Left lobe of liver (tissue), 2 donors: ENCODE measurements around the gene DIRAS2. TPM values are rescaled to one million over a fixed set of nuclear protein-coding genes. Genes with fewer than 3 reads are reported as not detected.
A peak's percentile ranks its signal among the peaks of the same experiment; 100 is the strongest.
"Not testable (repeated sequence)": the region's sequence is repeated elsewhere in the genome, so short reads cannot be mapped to it uniquely, and the experiment has no call there.

Experiments used
- ATAC-seq: fragments of 200-7000 bp; cut with Tn5 transposase; one replicate; pipeline ENCODE4 v1.9.1; 2020; ENCODE audit warnings: mild to moderate bottlenecking, moderate library complexity
- DNase-seq: peaks from one replicate; pipeline ENCODE4 v3.0.0-alpha.2; 2020; ENCODE audit warnings: low spot score
- total RNA-seq: library from RNA; stranded (reverse); gene quantifications from one replicate; pipeline ENCODE4 v1.2.1, GENCODE V29; 2021
- donor health status: DM: no; HTN: no; CAD: no; lungs with moderate emphysema.
- donor health status: DM: no; HTN: yes; CAD: no.

The DIRAS2 gene
- total RNA-seq: 0.20 TPM

DNA sequence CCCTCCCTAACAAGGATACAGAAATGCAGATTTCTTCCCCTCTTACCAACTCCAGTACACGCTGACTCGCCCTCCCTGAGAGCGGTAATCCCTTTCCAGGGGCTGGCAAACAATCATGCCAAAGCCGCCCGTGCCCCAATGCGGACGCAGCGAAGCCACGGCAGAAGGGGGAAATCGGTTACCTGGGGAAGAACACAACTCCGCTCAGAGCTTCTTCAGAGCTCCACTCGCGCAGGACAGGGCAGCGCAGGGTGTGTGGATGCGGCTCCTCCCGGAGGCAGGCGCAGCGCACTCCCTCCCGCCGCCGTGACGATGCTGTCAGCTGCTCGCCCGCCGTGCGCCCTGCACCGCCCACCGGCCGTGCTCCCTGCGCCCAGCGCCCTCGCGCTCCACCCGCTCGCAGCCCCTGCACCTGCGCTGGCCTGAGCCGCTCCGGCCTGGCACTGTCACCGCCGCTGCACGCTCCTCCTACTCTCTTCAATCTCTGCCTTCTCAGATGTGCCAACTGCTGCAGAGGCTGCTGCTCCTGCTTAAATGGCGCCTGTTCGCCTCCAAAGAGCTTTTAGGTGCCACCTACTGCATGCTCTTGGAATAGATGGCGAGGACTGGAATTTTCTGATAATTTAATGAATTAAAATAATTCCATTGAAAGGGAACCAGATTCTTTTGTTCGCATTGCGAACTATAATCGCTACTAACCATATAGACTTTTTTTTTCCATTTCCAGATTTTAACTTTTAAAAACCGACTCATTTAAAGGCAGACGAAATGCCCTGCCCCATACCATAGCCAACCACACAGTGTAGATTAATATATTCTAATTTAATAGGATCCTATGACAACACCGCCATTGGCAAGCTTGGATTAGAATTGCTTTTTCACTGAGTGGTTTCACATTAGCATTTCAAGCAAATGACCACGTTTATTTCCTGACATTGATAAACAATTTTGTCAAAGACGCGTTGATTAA lies at the start of gene DIRAS2:
DIRAS2 (minus strand) TSS at position 255 of the 970 bp plus-strand sequence. CDS start 28,997 bp downstream, outside the sequence.
- ATAC-seq: peak; percentile 97
- peak; percentile 75 for DNase-seq

GRCh38 chr9:90684736-90685135 lies 42.1 kb upstream of the DIRAS2 start:
- DNase-seq: no peak
- no peak for ATAC-seq

DNA sequence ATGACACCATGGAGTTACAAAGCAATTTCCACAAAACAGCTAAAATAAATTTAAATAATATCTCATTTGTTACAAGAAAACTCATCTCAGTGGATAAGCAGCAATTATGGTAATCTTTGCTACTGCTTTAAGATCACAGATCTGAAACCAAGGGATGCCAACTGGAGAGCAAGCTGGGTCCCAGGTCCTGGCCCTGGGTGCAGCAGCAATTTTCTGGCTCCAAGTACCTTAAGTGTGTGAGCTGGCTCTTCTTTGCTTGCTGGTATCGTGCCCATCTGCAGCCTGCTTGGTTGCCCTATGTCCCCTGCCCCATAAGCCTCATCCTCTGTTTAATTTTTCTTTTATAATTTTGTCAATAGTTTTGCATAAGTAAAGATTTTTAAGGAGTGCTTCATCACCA lies 41.5 kb upstream of the DIRAS2 start:
- DNase-seq (no peak), ATAC-seq (no peak)

- peak; percentile 78 for ATAC-seq
- DNase-seq: no peak
Measured at GRCh38 chr9:90680534-90680933, 37.9 kb upstream of the DIRAS2 start.

GRCh38 chr9:90665072-90665471 lies 22.4 kb upstream of the DIRAS2 start:
- no peak for ATAC-seq

GRCh38 chr9:90659650-90660364 lies 17.2 kb upstream of the DIRAS2 start:
- ATAC-seq: no peak
- no peak for DNase-seq

More at GRCh38 chr9:90665072-90665471, 22.4 kb upstream of the DIRAS2 start:
- no peak for DNase-seq

GRCh38 chr9:90658783-90659182 lies 16.2 kb upstream of the DIRAS2 start:
- DNase-seq (no peak), ATAC-seq (no peak)

- no peak for ATAC-seq
- DNase-seq: no peak
Measured at GRCh38 chr9:90658181-90658580, 15.6 kb upstream of the DIRAS2 start.

DNA sequence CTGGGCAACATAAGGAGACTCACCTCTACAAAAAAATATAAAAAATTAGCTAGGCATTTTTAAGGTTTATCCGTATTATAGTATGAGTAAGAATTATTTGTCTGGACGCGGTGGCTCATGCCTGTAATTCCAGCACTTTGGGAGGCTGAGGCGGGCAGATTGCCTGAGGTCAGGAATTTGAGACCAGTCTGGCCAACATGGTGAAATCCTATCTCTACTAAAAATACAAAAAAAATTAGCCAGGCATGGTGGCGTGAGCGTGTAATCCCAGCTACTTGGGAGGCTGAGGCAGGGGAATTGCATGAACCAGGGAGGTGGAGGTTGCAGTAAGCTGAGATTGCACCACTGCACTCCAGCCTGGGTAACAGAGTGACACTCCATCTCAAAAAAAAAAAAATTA lies 14.3 kb upstream of the DIRAS2 start:
- ATAC-seq: not testable (repeated sequence)

DNA sequence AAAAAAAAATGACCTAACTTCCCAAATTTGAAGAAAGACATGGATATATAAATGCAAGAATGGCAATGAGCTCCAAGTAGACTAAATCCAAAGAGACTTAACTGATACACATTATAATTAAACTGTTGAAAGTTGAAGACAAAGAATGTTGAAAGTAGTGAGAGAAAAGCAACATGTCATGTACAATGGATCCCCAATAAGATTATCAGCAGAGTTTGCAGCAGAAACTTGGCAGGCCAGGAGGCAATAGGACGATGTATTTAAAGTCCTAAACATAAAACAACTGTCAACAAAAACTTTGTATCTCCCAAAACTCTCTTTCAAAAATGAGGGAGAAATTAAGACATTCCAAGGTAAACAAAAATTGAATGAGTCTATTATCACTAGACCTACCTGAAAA lies 8.6 kb upstream of the DIRAS2 start:
- DNase-seq (no peak), ATAC-seq (no peak)

More for the DNA sequence above, 14.3 kb upstream of the DIRAS2 start:
- not testable (repeated sequence) for DNase-seq

- DNase-seq (no peak), ATAC-seq (no peak)
Measured at GRCh38 chr9:90647843-90648242, 5.2 kb upstream of the DIRAS2 start.

DNA sequence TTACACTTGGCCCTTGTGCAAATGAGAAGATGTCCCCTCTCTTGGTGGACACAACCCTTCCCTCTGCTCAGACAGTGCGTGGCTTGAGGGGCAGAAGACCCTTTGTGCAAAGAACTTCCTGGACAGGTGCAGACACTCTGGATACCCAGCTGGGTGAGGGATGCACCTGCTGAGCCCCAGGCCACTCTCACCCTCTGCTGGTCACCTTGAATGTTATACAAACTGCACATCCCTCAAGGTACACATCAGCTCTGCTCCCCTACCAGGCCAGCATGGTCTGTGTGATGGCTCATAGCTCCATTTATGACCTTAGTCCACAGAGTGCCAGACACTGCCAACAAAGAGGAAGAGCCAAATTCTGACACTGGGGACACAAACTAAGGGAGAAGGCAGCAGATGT lies 3.1 kb upstream of the DIRAS2 start:
- DNase-seq: no peak
- ATAC-seq: no peak

- DNase-seq: no peak
- ATAC-seq: no peak
Measured at GRCh38 chr9:90641884-90642487, 638 bp downstream of the DIRAS2 start.

GRCh38 chr9:90641086-90641485 lies 1.5 kb downstream of the DIRAS2 start:
- ATAC-seq (no peak), DNase-seq (no peak)

DNA sequence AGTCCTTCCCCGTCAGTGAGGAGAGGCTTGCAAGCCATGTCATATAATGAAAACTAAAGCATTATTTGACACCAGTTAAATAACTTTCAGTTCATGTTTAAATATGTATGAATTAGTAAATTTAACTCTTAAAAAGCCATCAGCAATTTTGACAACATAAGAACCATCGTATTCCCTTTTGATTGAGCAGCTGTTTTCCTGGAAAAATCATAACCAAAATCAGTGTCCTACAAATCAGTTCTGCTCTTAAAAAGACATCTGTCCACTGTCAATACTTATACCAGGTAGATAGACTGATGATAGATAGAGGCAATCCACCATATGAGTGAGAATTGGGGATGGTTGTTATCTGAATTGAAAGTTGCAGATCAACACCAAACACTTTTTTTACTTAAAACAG lies 2.3 kb downstream of the DIRAS2 start:
- DNase-seq: no peak
- ATAC-seq: no peak

DNA sequence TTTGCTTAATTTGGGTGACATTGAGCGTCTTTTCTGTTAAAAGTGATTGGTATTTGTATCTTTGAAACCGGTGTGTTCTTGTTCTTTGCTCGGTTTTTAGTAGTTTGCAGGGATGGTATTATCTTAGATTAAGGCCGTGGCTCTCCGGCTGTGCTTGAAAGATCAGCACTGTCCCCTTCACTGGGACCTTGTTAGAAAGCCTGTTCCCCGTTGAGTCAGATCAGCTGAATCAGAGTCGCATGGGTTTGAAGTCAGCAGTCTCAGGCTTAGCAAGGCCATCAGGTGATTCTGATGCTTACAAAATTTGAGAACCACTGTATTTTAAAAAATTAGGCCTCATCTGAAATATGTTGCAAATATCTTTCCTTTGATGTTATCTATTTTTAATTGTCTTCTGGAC lies 5.0 kb downstream of the DIRAS2 start:
- ATAC-seq (no peak), DNase-seq (no peak)

DNA sequence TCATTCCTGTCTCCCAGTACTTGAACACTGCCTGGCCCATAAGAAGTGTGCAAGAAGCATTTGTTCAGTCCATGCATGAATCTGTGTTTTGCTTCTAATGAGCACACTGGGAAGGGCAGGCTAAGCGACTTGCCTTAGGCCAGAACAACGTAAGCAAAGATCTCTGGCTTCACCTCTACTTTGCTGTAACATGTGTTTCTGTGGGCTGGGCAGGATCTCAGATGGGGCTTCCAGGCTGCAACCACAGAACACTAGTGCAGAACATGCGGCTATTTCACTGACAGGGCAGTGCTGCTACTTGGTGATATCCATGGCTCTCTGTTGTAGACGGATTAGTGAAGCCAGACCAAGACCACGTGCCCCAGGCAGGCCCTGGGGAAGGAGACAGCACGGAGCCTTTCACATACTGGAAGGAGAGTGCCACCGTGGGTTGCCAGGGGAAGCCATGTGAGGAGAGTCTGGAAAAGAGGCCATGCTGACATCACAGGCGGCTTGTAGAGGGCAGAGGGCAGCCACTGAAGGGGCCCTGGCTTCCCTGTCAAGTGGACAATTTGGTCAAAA lies 9.9 kb downstream of the DIRAS2 start:
- ATAC-seq (no peak), DNase-seq (no peak)

- DNase-seq (no peak), ATAC-seq (no peak)
Measured at GRCh38 chr9:90631964-90632363, 10.7 kb downstream of the DIRAS2 start.

- ATAC-seq (no peak), DNase-seq (no peak)
Measured at GRCh38 chr9:90629991-90630390, 12.6 kb downstream of the DIRAS2 start.

DNA sequence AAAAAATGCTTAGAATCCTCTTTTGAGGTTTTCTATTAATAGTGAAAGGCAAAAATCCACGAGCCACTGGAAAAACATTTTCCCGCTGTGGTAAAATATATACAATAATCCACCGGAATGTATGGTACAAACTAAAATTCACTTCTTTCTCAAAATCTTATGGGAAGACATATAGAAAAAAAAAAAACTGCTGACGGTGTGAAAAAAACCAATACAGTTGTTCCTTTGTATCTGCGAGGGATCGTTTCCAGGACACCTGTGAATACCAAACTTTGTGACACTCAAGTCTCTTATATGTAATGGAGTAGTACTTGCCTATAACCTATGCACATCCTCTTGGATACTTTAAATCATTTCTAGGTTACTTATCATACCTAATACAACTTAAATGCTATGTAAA lies 13.3 kb downstream of the DIRAS2 start:
- ATAC-seq (no peak), DNase-seq (no peak)

DNA sequence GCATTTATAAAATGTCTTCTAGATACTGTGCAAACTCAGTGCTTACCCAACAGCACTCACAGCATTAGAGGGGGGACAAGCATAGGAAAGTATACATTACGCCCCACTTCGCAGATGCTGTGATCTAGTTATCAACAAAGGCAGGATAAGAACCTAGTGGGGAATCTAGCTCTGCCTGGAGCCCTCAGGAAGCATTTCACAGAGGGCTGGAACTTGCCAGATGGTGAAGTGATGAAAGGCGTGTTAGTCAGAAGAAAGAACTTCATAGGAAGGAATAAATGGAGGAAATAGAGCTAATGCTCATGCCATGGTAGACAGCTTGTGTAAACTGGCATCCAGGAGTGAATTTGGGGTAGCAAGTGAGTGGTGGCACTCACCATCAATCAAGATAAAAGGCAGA lies 25.8 kb downstream of the DIRAS2 start:
- no peak for ATAC-seq
- DNase-seq: no peak
